ENCODE results near the gene BCR. TPM values are rescaled to one million over a fixed set of nuclear protein-coding genes. Genes with fewer than 3 reads are reported as not detected.

Gene BCR
- total and polyA plus RNA-seq, 2 donors (not counting 1 experiment from before 2014, with no cell fraction given), result 15.7 to 66.6 TPM

GRCh38 chr22:23237201-23237798 is 57.0 kb downstream of the BCR start:
- Histone ChIP-seq H3K27me3 (ENCODE audit: control insufficient read depth, insufficient read depth, low read length) (no peaks in the 10 kb centered on the region), H3K4me3 (replicated peaks in 1 of 4; ENCODE audit: control extremely low read depth in 1 of 4, insufficient read depth in 1 of 4, low read depth in 3 of 4, low read length in 4 of 4) (no peak overlapping the region), H3K27ac (ENCODE audit: insufficient read depth, low read length) (no peak overlapping the region)

GRCh38 chr22:23237841-23238240 is 57.5 kb downstream of the BCR start:
- Histone ChIP-seq H3K27me3 (ENCODE audit: control insufficient read depth, insufficient read depth, low read length) (no peaks in the 10 kb centered on the region), H2AFZ (ENCODE audit: low read length) (no peak overlapping the region), H3K4me3 (replicated peaks in 1 of 4; ENCODE audit: control extremely low read depth in 1 of 4, insufficient read depth in 1 of 4, low read depth in 3 of 4, low read length in 4 of 4) (no peak overlapping the region), H3K27ac (ENCODE audit: insufficient read depth, low read length) (no peak overlapping the region), H3K4me1 (ENCODE audit: control insufficient read depth, extremely low read depth, insufficient read depth, low read length) (peaks cover 18% of the 10 kb centered on the region), H4K20me1 (ENCODE audit: control insufficient read depth, extremely low read depth, insufficient read depth, low read length) (no peaks in the 10 kb centered on the region), H3K9ac (ENCODE audit: insufficient read depth, low read length) (no peak overlapping the region), H3K79me2 (ENCODE audit: control insufficient read depth, insufficient read depth, low read length) (peaks cover 12% of the 10 kb centered on the region), H3K4me2 (ENCODE audit: extremely low read depth, insufficient read depth, low read length) (no peak overlapping the region), H3K9me3 (ENCODE audit: control insufficient read depth, insufficient read depth, low read depth, low read length) (no peaks in the 10 kb centered on the region), H3K36me3 (ENCODE audit: control insufficient read depth, insufficient read depth, low read length) (no peaks in the 10 kb centered on the region)
- DNase-seq (ENCODE audit: low read depth in 2 of 2), result no peak
- TF ChIP-seq CTCF (conservative IDR thresholded peaks at IDR 0.05 in 1 of 2, IDR thresholded peaks at IDR 0.05 in 1 of 2; ENCODE audit: low read depth in 1 of 2, low read length in 2 of 2) (no peak), EZH2 (IDR thresholded peaks at IDR 0.05; ENCODE audit: low read length, missing control alignments) (no peak)

More at GRCh38 chr22:23237201-23237798, 57.0 kb downstream of the BCR start:
- H3K9me3 ChIP-seq (ENCODE audit: control insufficient read depth, insufficient read depth, low read depth, low read length), result no peaks in the 10 kb centered on the region
- H3K36me3 ChIP-seq (ENCODE audit: control insufficient read depth, insufficient read depth, low read length), result no peaks in the 10 kb centered on the region
- no peak overlapping the region for H2AFZ ChIP-seq (ENCODE audit: low read length)
- DNase-seq (ENCODE audit: low read depth in 2 of 2), result peak; percentile 67
- TF ChIP-seq CTCF (conservative IDR thresholded peaks at IDR 0.05 in 1 of 2, IDR thresholded peaks at IDR 0.05 in 1 of 2; ENCODE audit: low read depth in 1 of 2, low read length in 2 of 2) (no peak), EZH2 (IDR thresholded peaks at IDR 0.05; ENCODE audit: low read length, missing control alignments) (no peak)
- no peak overlapping the region for H3K4me2 ChIP-seq (ENCODE audit: extremely low read depth, insufficient read depth, low read length)
- no peaks in the 10 kb centered on the region for H4K20me1 ChIP-seq (ENCODE audit: control insufficient read depth, extremely low read depth, insufficient read depth, low read length)
- no peak overlapping the region for H3K9ac ChIP-seq (ENCODE audit: insufficient read depth, low read length)
- H3K79me2 ChIP-seq (ENCODE audit: control insufficient read depth, insufficient read depth, low read length), result peaks cover 14% of the 10 kb centered on the region
- H3K4me1 ChIP-seq (ENCODE audit: control insufficient read depth, extremely low read depth, insufficient read depth, low read length), result peaks cover 18% of the 10 kb centered on the region

DNA sequence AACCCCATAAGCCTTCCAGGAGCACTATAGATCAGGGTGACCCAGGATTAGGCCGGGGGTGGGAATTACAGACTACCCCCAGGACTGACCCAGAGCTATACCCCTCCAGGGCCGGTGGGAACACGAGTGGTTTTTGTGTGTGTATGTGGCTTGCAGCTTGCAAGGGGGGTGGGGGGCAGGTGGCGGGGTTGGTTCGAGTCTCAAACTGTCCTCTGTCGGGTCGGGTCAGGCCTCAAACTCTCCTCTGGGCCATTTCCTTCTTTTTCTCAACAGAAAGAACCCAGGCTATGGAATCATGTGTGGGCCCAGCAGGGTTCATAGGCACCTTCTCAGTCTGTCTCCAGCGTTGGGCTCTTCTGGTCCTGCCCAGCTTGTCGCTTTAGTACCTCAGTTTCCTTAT is 58.4 kb downstream of the BCR start:
- H3K27ac ChIP-seq (ENCODE audit: insufficient read depth, low read length), result no peak overlapping the region
- no peak overlapping the region for H3K9ac ChIP-seq (ENCODE audit: insufficient read depth, low read length)
- H3K36me3 ChIP-seq (ENCODE audit: control insufficient read depth, insufficient read depth, low read length), result no peaks in the 10 kb centered on the region
- H3K27me3 ChIP-seq (ENCODE audit: control insufficient read depth, insufficient read depth, low read length), result no peaks in the 10 kb centered on the region
- H3K79me2 ChIP-seq (ENCODE audit: control insufficient read depth, insufficient read depth, low read length), result peaks cover 12% of the 10 kb centered on the region
- no peaks in the 10 kb centered on the region for H3K9me3 ChIP-seq (ENCODE audit: control insufficient read depth, insufficient read depth, low read depth, low read length)
- DNase-seq (ENCODE audit: low read depth in 2 of 2), result no peak
- no peak overlapping the region for H3K4me2 ChIP-seq (ENCODE audit: extremely low read depth, insufficient read depth, low read length)
- peaks cover 18% of the 10 kb centered on the region for H3K4me1 ChIP-seq (ENCODE audit: control insufficient read depth, extremely low read depth, insufficient read depth, low read length)
- no peak overlapping the region for H2AFZ ChIP-seq (ENCODE audit: low read length)
- no peak for TF ChIP-seq CTCF (conservative IDR thresholded peaks at IDR 0.05 in 1 of 2, IDR thresholded peaks at IDR 0.05 in 1 of 2; ENCODE audit: low read depth in 1 of 2, low read length in 2 of 2)
- TF ChIP-seq EZH2 (IDR thresholded peaks at IDR 0.05; ENCODE audit: low read length, missing control alignments), result no peak
- no peak overlapping the region for H3K4me3 ChIP-seq (replicated peaks in 1 of 4; ENCODE audit: control extremely low read depth in 1 of 4, insufficient read depth in 1 of 4, low read depth in 3 of 4, low read length in 4 of 4)
- no peaks in the 10 kb centered on the region for H4K20me1 ChIP-seq (ENCODE audit: control insufficient read depth, extremely low read depth, insufficient read depth, low read length)
